GM13976 (cell line): ENCODE measurements around the gene NAGPA.

Experiments used
- DNase-seq: peaks from one replicate; pipeline ENCODE4 v3.0.0; 2012; ENCODE audit warnings: low spot score
- CTCF ChIP-seq: IDR thresholded peaks from 2 replicates; pipeline ENCODE4 v1.5.1; 2012; ENCODE audit warnings: borderline replicate concordance, mild to moderate bottlenecking; ENCODE audit not compliant: insufficient read depth; ENCODE audit errors: extremely low read depth, missing control alignments, control extremely low read depth
- in situ Hi-C: fragments of 300-500 bp; cut with MboI; formaldehyde crosslinking; loops from one replicate; pipeline ENCODE4 v1.12.0; 2022; ENCODE audit warnings: low sequenced_read_pairs, mixed read lengths, inconsistent platforms; ENCODE audit not compliant: unreplicated experiment

Gene NAGPA

GRCh38 chr16:5036228-5037156, 2.8 kb upstream of the NAGPA start:
- TF ChIP-seq CTCF: no peak
- in situ Hi-C loops: no loop called here
- DNase-seq: no peak

GRCh38 chr16:5035909-5036227, 2.1 kb upstream of the NAGPA start:
- in situ Hi-C loops: no loop called here
- no peak for TF ChIP-seq CTCF
- no peak for DNase-seq

GRCh38 chr16:5034167-5034523, 410 bp upstream of the NAGPA start:
- in situ Hi-C loops: no loop called here
- DNase-seq: no peak
- no peak for TF ChIP-seq CTCF

- in situ Hi-C loops: no loop called here
- DNase-seq: no peak
- no peak for TF ChIP-seq CTCF
These were observed 977 bp downstream of the NAGPA start for GRCh38 chr16:5032748-5033167.

GRCh38 chr16:5031601-5032000, 2.1 kb downstream of the NAGPA start:
- in situ Hi-C loops: no loop called here
- no peak for TF ChIP-seq CTCF
- DNase-seq: no peak

GRCh38 chr16:5030251-5030870, 3.4 kb downstream of the NAGPA start:
- no peak for DNase-seq
- in situ Hi-C loops: no loop called here
- no peak for TF ChIP-seq CTCF
